ENCODE results near the gene SHC2. TPM values are rescaled to one million over a fixed set of nuclear protein-coding genes. Genes with fewer than 3 reads are reported as not detected.

The SHC2 gene
- total RNA-seq, 2 donors from 2014 or later = 21.0 to 21.9 TPM

DNA sequence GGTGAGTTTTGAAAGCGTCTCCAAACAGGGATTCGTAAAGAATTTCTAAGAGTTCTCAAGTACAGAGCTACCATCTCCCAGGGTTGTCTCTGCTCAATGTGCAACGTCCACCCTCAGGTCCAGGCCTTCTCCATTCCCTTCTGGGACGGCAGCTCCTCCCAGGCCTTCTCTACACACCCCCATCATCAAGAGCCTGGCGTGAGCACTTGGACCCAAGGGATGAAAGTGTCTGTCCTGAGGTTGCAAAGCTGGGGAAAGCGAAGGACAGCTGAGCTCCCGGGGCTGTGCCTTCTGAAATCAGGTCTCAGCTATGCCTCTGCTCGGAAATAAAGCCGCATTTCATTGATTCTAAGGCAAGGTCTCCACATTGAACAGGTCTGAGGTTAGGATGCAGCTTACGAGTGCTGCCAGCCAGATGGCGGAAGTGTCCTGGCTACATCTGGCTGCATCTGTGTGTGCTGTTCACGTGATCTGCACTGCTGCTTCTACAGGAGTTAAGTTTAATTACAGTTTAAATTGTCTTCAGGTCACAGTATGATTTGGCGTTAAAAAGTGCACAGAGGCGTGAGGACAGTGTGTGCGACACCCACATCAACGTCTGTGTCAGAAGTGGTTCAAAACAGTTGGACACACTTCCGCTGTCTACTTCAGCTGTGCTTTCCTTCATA, 89.2 kb downstream of the SHC2 start:
- intact Hi-C loops (cut with DNase I) = no loop called here

DNA sequence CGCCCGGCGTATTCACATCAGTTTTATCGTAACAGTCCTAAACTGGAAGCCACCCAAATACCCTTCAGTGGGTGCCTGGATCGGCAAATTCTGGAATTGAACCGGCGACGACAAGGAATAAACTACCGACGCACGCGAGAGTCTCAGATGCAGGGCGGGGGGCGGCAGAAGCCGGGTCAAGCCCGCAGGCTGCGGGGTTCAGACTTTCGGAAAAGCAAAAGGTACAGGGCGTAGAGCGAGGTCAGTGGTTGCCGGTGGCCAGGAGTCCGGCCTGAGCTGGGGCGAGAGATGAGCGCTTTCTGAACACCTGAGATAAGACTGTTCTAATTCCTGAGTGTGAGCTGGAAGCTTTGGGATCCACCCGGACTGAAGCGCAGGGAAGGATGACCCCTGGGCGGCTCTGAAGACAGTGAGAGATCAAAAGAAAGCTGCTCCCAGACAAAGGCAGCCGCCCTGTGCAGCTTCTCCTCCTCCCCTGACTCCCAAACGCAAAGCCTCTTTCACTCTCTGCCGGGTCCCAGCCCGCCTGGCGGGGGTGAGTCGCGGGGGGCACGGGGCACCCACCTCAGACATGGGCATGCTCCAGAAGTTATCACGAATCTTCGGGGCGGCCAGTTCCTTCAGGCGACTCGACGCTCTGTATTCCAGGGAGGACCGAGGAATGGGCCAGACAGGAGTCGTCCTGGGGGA, 90.0 kb downstream of the SHC2 start:
- DNase-seq (ENCODE audit: low spot score) = peak; percentile 58
- intact Hi-C loops (cut with DNase I) = no loop called here

More for the DNA sequence above, 89.2 kb downstream of the SHC2 start:
- DNase-seq (ENCODE audit: low spot score) = peak; percentile 15

DNA sequence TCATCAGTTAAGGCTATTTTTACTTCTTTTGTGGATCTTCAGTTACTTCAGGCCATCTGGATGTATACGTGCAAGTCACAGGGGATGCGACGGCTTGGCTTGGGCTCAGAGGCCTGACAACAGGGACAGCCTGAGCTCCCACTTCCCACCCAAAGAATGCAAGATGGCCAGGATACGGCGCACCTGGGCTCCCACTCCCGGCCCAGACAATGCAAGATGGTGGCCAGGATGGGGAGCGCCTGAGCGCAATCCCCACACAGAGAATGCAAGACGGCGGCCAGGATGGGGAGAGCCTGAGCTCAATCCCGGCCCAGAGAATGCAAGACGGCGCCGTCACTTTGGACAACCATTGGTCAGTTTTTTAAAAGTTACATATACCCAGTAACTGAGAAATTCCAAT, 91.0 kb downstream of the SHC2 start:
- peak; percentile 60 for DNase-seq (ENCODE audit: low spot score)
- intact Hi-C loops (cut with DNase I) = no loop called here

DNA sequence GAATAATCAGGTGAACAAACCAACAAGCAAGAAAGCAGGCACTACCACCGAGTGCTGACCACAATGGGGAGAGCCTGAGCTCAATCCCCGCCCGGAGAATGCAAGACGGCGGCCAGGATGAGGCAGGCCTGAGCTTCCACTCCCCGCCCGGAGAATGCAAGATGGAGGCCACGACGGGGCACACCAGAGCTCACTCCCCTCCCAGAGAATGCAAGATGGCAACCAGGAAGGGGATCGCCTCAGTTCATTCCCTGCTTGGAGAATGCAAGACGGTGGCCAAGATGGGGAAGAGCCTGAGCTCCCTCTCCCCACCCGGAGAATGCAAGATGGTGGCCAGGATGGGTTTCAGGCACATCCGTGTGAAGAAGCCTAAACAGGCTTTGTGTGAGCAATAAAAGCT, 91.6 kb downstream of the SHC2 start:
- DNase-seq (ENCODE audit: low spot score) = peak; percentile 53
- intact Hi-C loops (cut with DNase I) = no loop called here

DNA sequence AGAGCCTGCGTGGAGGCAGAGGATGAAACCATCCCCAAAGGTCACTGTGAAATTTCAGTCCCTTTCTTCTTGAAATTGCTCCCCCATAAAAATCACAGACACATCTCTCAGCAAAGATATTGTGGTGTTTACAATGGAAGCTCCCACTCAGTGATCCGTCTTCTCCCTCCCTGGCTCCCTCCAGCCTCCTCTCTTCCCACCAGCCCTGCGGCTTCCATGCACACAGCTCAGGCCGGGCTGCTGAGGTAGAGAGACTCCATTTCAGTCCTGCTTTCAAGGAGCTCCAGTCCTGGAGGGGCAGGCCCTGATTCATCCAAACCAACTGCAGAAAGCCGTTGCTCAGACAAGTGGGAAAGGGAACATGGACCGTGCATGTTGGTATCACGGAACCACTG, 92.2 kb downstream of the SHC2 start:
- peak; percentile 59 for DNase-seq (ENCODE audit: low spot score)
- intact Hi-C loops (cut with DNase I) = no loop called here

DNA sequence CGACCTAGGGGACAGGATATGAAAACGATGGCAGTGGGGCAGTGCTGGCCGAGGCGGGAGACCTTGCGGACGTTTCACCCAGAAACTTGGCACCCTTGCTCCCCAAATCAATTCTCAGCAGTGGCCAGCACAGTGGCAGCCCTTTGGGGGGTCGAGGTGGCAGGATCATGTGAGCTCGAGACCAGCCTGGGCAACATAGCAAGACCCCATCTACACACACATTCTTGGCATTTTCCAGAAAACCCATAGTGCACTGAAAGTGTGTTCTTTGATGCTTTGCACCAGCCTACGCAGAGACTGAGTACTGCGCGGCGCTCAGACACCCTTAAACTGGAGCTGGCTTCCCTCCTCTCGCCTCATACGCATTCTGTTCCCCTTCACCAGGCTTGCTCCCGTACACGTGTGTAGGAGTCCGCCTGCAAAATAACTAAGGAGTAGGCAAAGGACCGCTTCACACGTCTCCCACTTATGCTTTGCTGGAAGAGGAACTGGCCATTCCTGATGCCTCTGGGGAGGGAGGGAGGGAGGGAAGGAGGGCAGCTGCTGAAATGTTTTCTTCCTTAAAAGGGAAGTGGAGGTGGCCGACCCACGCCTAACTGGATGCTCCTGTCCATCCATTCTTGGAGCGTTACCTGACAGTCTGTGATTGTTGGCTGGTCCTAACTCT, 92.7 kb downstream of the SHC2 start:
- intact Hi-C loops (cut with DNase I) = no loop called here
- peak; percentile 43 for DNase-seq (ENCODE audit: low spot score)

DNA sequence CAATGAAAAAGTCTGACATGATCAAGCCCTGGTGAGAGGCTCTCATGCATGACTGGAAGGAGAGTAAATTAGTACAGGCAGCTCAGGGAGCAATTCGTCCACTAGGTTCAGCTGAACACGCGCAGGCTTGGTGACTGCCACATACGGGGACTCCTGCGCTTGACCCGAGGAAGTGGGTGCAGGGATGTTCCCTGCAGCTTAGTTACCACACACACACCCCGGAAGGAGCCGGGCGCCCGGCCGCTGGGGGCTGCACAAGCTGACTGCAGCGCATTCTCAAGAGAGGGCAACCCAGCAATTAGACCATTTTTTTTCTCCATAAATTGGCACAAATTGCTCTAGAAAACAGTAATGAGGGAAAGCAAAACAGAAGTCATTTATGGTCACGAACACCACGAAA, 93.3 kb downstream of the SHC2 start:
- DNase-seq (ENCODE audit: low spot score) = no peak
- intact Hi-C loops (cut with DNase I) = no loop called here

DNA sequence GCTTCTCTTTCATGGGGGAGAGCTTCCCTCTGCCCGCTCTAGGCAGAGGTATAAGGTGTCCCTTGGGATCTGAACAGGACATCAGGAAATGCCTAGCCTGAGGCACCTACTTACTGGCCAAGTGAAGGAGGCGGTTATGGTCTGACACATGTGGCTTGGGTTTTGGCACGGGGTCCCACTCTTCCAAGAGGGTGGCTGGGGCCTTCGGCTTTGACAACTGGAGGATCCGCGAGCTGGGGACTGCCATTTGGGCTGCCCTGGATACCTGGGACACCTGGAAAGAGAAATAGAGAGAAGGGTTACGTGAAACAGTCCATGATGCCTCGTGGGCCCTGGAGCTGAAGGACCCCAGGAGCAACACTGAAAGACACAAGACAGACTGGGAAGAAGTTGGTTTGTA, 93.9 kb downstream of the SHC2 start:
- no peak for DNase-seq (ENCODE audit: low spot score)
- intact Hi-C loops (cut with DNase I) = no loop called here

Other genes starting within 250 kb of the SHC2 start
- gene PLPP2, start 169.6 kb downstream of the SHC2 start, total RNA-seq = 1 to 10 TPM in 1 of 2 donors, under 1 TPM in 1; 0.83 to 4.5 TPM
- 10 to 100 TPM; 18.8 to 25.3 TPM for gene MIER2, start 116.2 kb downstream of the SHC2 start, total RNA-seq
- gene C2CD4C, start 51.9 kb downstream of the SHC2 start, total RNA-seq = 1 to 10 TPM; 1.1 to 2.9 TPM
- gene MADCAM1, start 35.5 kb upstream of the SHC2 start, total RNA-seq = under 1 TPM in 1 of 2 donors, not detected in 1; 0.42 TPM
- 10 to 100 TPM; 21.0 to 21.2 TPM for gene TPGS1, start 46.5 kb upstream of the SHC2 start, total RNA-seq
- 10 to 100 TPM; 41.1 to 45.8 TPM for gene CDC34, start 70.7 kb upstream of the SHC2 start, total RNA-seq
- under 1 TPM; 0.74 to 0.76 TPM for gene GZMM, start 83.0 kb upstream of the SHC2 start, total RNA-seq
- gene BSG, start 111.6 kb upstream of the SHC2 start, total RNA-seq = 100 to 1,000 TPM; 288 to 300 TPM
- under 1 TPM; 0.10 to 0.37 TPM for gene HCN2, start 128.8 kb upstream of the SHC2 start, total RNA-seq
- 10 to 100 TPM; 25.6 to 30.7 TPM for gene POLRMT, start 172.5 kb upstream of the SHC2 start, total RNA-seq
- under 1 TPM in 1 of 2 donors, not detected in 1; 0.37 TPM for gene FGF22, start 178.8 kb upstream of the SHC2 start, total RNA-seq
- 10 to 100 TPM; 24.5 to 27.1 TPM for gene RNF126, start 202.2 kb upstream of the SHC2 start, total RNA-seq
- gene FSTL3, start 215.4 kb upstream of the SHC2 start, total RNA-seq = 100 to 1,000 TPM; 234 to 270 TPM
- not detected for gene PRSS57, start 234.4 kb upstream of the SHC2 start, total RNA-seq
- 100 to 1,000 TPM in 1 of 2 donors, 10 to 100 TPM in 1; 89.6 to 128 TPM for gene PALM, start 247.9 kb upstream of the SHC2 start, total RNA-seq